NCI-H2107 (cell line): ENCODE results near the gene CEMIP.
"Not testable (repeated sequence)": the region's sequence is repeated elsewhere in the genome, so short reads cannot be mapped to it uniquely, and the experiment has no call there.

ENCODE experiments used
- DNase-seq: peaks from one replicate; lab custom pipeline; 2025; lab: John Stamatoyannopoulos, UW

Gene CEMIP

GRCh38 chr15:80953953-80954778 lies 175.0 kb downstream of the CEMIP start:
- DNase-seq = no peak

- DNase-seq = not testable (repeated sequence)
These were observed 176.6 kb downstream of the CEMIP start for GRCh38 chr15:80955571-80956452.

- DNase-seq = no peak
These were observed 178.4 kb downstream of the CEMIP start for GRCh38 chr15:80957556-80957955.

- DNase-seq = no peak
These were observed 178.8 kb downstream of the CEMIP start for GRCh38 chr15:80957976-80958375.

- no peak for DNase-seq
These were observed 179.8 kb downstream of the CEMIP start for GRCh38 chr15:80958818-80959495.

- DNase-seq = not testable (repeated sequence)
These were observed 186.3 kb downstream of the CEMIP start for GRCh38 chr15:80965454-80965853.

- DNase-seq = no peak
These were observed 187.4 kb downstream of the CEMIP start for GRCh38 chr15:80966431-80967197.

GRCh38 chr15:80967451-80967850 lies 188.3 kb downstream of the CEMIP start:
- DNase-seq = no peak

- no peak for DNase-seq
These were observed 188.9 kb downstream of the CEMIP start for GRCh38 chr15:80967991-80968510.

- no peak for DNase-seq
These were observed 190.1 kb downstream of the CEMIP start for GRCh38 chr15:80969316-80969715.

GRCh38 chr15:80970018-80970657 lies 191.0 kb downstream of the CEMIP start:
- peak; percentile 31 for DNase-seq

GRCh38 chr15:80970658-80971057 lies 191.5 kb downstream of the CEMIP start:
- no peak for DNase-seq

- DNase-seq = no peak
These were observed 192.0 kb downstream of the CEMIP start for GRCh38 chr15:80971143-80971542.

- no peak for DNase-seq
These were observed 193.1 kb downstream of the CEMIP start for GRCh38 chr15:80972276-80972675.

GRCh38 chr15:80974914-80975313 lies 195.7 kb downstream of the CEMIP start:
- no peak for DNase-seq

- no peak for DNase-seq
These were observed 197.7 kb downstream of the CEMIP start for GRCh38 chr15:80976851-80977250.

- DNase-seq = no peak
These were observed 198.5 kb downstream of the CEMIP start for GRCh38 chr15:80977627-80978036.

- no peak for DNase-seq
These were observed 199.6 kb downstream of the CEMIP start for GRCh38 chr15:80978685-80979329.

GRCh38 chr15:80979538-80980200 lies 200.5 kb downstream of the CEMIP start:
- no peak for DNase-seq

- DNase-seq = no peak
These were observed 203.0 kb downstream of the CEMIP start for GRCh38 chr15:80982205-80982604.
